B cell (primary cell): Measurements from ENCODE around the gene CRTC2. TPM values are rescaled to one million over a fixed set of nuclear protein-coding genes. Genes with fewer than 3 reads are reported as not detected.

Source experiments
- ATAC-seq: fragments of 200-7000 bp; cut with Tn5 transposase; one replicate; pipeline ENCODE4 v1.10.0; 2021; ENCODE audit warnings: low read depth, mild to moderate bottlenecking, moderate number of reproducible peaks, moderate library complexity
- CTCF ChIA-PET: fragments of 350-600 bp; sonication (Branson Sonifier 250); formaldehyde crosslinking; loops from one replicate; lab custom pipeline; 2021; ENCODE audit warnings: antibody characterized with exemption, inconsistent platforms; lab: Charles Lee
- POLR2A ChIA-PET: fragments of 350-600 bp; sonication (Branson Sonifier 250); formaldehyde crosslinking; loops from one replicate; lab custom pipeline; 2021; ENCODE audit warnings: antibody characterized with exemption; lab: Charles Lee
- DNase-seq: peaks from one replicate; pipeline ENCODE4 v3.0.0; 2013
- H2AFZ ChIP-seq: 2 replicates; pipeline ENCODE4 v1.6.1; 2012; ENCODE audit warnings: mild to moderate bottlenecking, low read depth, low read length; ENCODE audit not compliant: insufficient read depth, poor library complexity, severe bottlenecking
- H3K27ac ChIP-seq, 2 donors: 1 replicate in 1 of 2; 2 replicates in 1 of 2; pipeline ENCODE4 v1.5.1; 2012 to 2013; ENCODE audit warnings: low read length in 2 of 2, mild to moderate bottlenecking in 2 of 2, moderate library complexity in 1 of 2
- H3K27me3 ChIP-seq, 4 experiments: fragments of 200-600 bp in 1 of 4; sonication (generic) in 1 of 4; replicated peaks in 1 of 4; 1 replicate in 2 of 4; 2 replicates in 2 of 4; pipeline versions ENCODE4 v1.6.1 to v1.7.0; 2013 to 2016; ENCODE audit warnings: low read length in 3 of 4, mild to moderate bottlenecking in 2 of 4, mixed read lengths in 1 of 4, moderate library complexity in 1 of 4; ENCODE audit not compliant: insufficient read depth in 4 of 4, control insufficient read depth in 3 of 4; ENCODE audit errors: control extremely low read depth in 1 of 4
- H3K36me3 ChIP-seq, 2 experiments: replicated peaks in 1 of 2; 1 replicate in 1 of 2; 2 replicates in 1 of 2; pipeline versions ENCODE4 v1.6.1 to v1.7.1; 2013; ENCODE audit warnings: low read length in 1 of 2; ENCODE audit not compliant: insufficient read depth in 2 of 2, control insufficient read depth in 1 of 2; ENCODE audit errors: control extremely low read depth in 1 of 2, extremely low read depth in 1 of 2
- H3K4me1 ChIP-seq, 2 donors: fragments of 200-600 bp in 1 of 2; sonication (generic) in 1 of 2; 1 replicate in 1 of 2; 2 replicates in 1 of 2; pipeline versions ENCODE4 v1.5.1 to v1.6.1; 2013 to 2017; ENCODE audit warnings: low read length in 2 of 2; ENCODE audit not compliant: control insufficient read depth in 2 of 2, insufficient read depth in 2 of 2
- H3K4me2 ChIP-seq: replicated peaks from 2 replicates; pipeline ENCODE3; 2012; ENCODE audit warnings: mild to moderate bottlenecking, low read depth, low read length; ENCODE audit not compliant: poor library complexity, severe bottlenecking
- H3K4me3 ChIP-seq, 5 experiments: fragments of 200-600 bp in 1 of 5; sonication (generic) in 1 of 5; 1 replicate in 3 of 5; 2 replicates in 2 of 5; pipeline versions ENCODE4 v1.5.1 to v1.7.0; 2011 to 2016; ENCODE audit warnings: low read length in 4 of 5, mild to moderate bottlenecking in 4 of 5, low read depth in 2 of 5, control low read depth in 1 of 5, moderate library complexity in 1 of 5; ENCODE audit not compliant: insufficient read depth in 1 of 5; ENCODE audit errors: control extremely low read depth in 1 of 5, extremely low read depth in 1 of 5
- H3K79me2 ChIP-seq: fragments of 200-600 bp; sonication (generic); one replicate; pipeline ENCODE4 v1.6.0; 2016; ENCODE audit warnings: low read length; ENCODE audit not compliant: control insufficient read depth, insufficient read depth
- H3K9ac ChIP-seq: fragments of 200-600 bp; sonication (generic); 2 replicates; pipeline ENCODE4 v1.6.1; 2017; ENCODE audit warnings: mild to moderate bottlenecking, low read length, moderate library complexity
- H3K9me3 ChIP-seq, 3 donors: one replicate each; pipeline versions ENCODE4 v1.6.1 to v1.7.1; 2013; ENCODE audit warnings: low read length in 2 of 3; ENCODE audit not compliant: control insufficient read depth in 2 of 3, insufficient read depth in 1 of 3; ENCODE audit errors: control extremely low read depth in 1 of 3
- H4K20me1 ChIP-seq: 2 replicates; pipeline ENCODE4 v1.6.0; 2012; ENCODE audit warnings: mild to moderate bottlenecking, low read length; ENCODE audit not compliant: insufficient read depth, control insufficient read depth, poor library complexity, severe bottlenecking
- H3K27ac Mint-ChIP-seq: one replicate; pipeline ENCODE4 v1.8.0; 2021; ENCODE audit warnings: mixed read lengths
- H3K27me3 Mint-ChIP-seq: one replicate; pipeline ENCODE4 v1.8.0; 2021; ENCODE audit warnings: mixed read lengths
- H3K4me1 Mint-ChIP-seq: one replicate; pipeline ENCODE4 v1.8.0; 2021; ENCODE audit warnings: mixed read lengths
- H3K4me3 Mint-ChIP-seq: one replicate; pipeline ENCODE4 v1.8.0; 2021; ENCODE audit warnings: mixed read lengths
- H3K9me3 Mint-ChIP-seq: one replicate; pipeline ENCODE4 v1.8.0; 2022; ENCODE audit warnings: mixed read lengths; ENCODE audit not compliant: insufficient read depth
- EZH2 ChIP-seq: IDR thresholded peaks from 2 replicates; pipeline ENCODE4 v1.6.1; 2012; ENCODE audit warnings: borderline replicate concordance, low read depth, mild to moderate bottlenecking, moderate library complexity, low read length; ENCODE audit not compliant: insufficient read depth, poor library complexity, severe bottlenecking
- WGBS: methylation state at CpG from one replicate; pipeline ENCODE4 v1.1.5; 2013; ENCODE audit warnings: missing lambda C conversion rate; ENCODE audit not compliant: insufficient coverage; 5-methylcytosine and 5-hydroxymethylcytosine counted together
- intact Hi-C: fragments of 100-400 bp; cut with micrococcal nuclease; formaldehyde crosslinking; loops from one replicate; pipeline ENCODE4 v1.10.0; 2022
- polyA plus RNA-seq: library from polyadenylated mRNA; depleted of rRNA; stranded (reverse); fragments of >200 nt; gene quantifications from 2 replicates; pipeline ENCODE4 v1.2.3, GENCODE V29; 2012
- total RNA-seq, 2 donors: library from RNA; stranded (reverse); fragments of 120-200 nt in 1 of 2; gene quantifications; 1 replicate in 1 of 2; 2 replicates in 1 of 2; pipeline versions ENCODE4 v1.2.3 to v1.2.4, GENCODE V29; 2013 to 2022
- TF ChIP-seq, protein P1 (sequence below): fragments of 200-600 bp; IDR thresholded peaks from one replicate; pipeline ENCODE4 v1.8.0; 2022; ENCODE audit warnings: antibody characterized with exemption, mild to moderate bottlenecking

CRTC2 gene
- total and polyA plus RNA-seq, 2 donors (not counting 1 experiment from before 2014, with no cell fraction given): 94.6 to 157 TPM

GRCh38 chr1:153968000-153968363, 9.6 kb upstream of the CRTC2 start:
- Histone ChIP-seq H3K4me1 (peaks cover 37 to 45% of the 10 kb centered on the region in 2 donors), H3K27me3 (no peaks in the 10 kb centered on the region), H3K4me2 (peak overlapping the region; percentile 95), H3K9ac (peak overlapping the region; percentile 90), H3K9me3 (no peaks in the 10 kb centered on the region), H3K27ac (peak overlapping the region; percentile 91 to 94), H3K79me2 (peaks cover 42% of the 10 kb centered on the region), H3K4me3 (peak overlapping the region; percentile 73 to 95 (median 90)), H3K36me3 (peaks cover 0 to 1% of the 10 kb centered on the region in 2 experiments), H4K20me1 (no peaks in the 10 kb centered on the region), H2AFZ (peak overlapping the region; percentile 93)
- ChIA-PET CTCF (interaction anchor here (1.0 to 7.5 kb wide), 11 partner anchors 9 to 334 kb away, joined by 3 to 65 read pairs (median 6); partner anchors contain the start of genes CRTC2, DENND4B, GATAD2B and JTB), POLR2A (interaction anchor here (0.6 to 5.3 kb wide), 11 partner anchors 9 to 334 kb away, joined by 3 to 64 read pairs (median 14); partner anchors contain the start of genes CHTOP, CRTC2, DENND4B and GATAD2B)
- Mint-ChIP-seq H3K27me3 (no peaks in the 10 kb centered on the region), H3K4me1 (peaks cover 43% of the 10 kb centered on the region), H3K27ac (peak overlapping the region; percentile 99), H3K4me3 (peak overlapping the region; percentile 98), H3K9me3 (no peaks in the 10 kb centered on the region)
- DNase-seq: no peak
- WGBS: 0% methylated on average over 5 of the region's 8 CpGs
- intact Hi-C loops: loop anchor here (1.0 kb wide), 4 partner anchors 9 to 45 kb away; partner anchors contain the start of genes CRTC2, DENND4B and JTB
- no peak for ATAC-seq
- TF ChIP-seq, protein P1, sequence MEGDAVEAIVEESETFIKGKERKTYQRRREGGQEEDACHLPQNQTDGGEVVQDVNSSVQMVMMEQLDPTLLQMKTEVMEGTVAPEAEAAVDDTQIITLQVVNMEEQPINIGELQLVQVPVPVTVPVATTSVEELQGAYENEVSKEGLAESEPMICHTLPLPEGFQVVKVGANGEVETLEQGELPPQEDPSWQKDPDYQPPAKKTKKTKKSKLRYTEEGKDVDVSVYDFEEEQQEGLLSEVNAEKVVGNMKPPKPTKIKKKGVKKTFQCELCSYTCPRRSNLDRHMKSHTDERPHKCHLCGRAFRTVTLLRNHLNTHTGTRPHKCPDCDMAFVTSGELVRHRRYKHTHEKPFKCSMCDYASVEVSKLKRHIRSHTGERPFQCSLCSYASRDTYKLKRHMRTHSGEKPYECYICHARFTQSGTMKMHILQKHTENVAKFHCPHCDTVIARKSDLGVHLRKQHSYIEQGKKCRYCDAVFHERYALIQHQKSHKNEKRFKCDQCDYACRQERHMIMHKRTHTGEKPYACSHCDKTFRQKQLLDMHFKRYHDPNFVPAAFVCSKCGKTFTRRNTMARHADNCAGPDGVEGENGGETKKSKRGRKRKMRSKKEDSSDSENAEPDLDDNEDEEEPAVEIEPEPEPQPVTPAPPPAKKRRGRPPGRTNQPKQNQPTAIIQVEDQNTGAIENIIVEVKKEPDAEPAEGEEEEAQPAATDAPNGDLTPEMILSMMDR: no peak
- no peak for TF ChIP-seq EZH2
